SU-DHL-6 (cell line): Measurements from ENCODE around the gene MUC5AC.

ENCODE experiments used
- H2AFZ ChIP-seq: fragments of 200-600 bp; sonication (generic); 2 replicates; pipeline ENCODE4 v1.6.1; 2014; ENCODE audit warnings: low read depth, mild to moderate bottlenecking, moderate library complexity, mixed read lengths, antibody characterized with exemption, low read length; ENCODE audit not compliant: severe bottlenecking
- H3F3A ChIP-seq: fragments of 200-600 bp; shearing (Covaris generic); 2 replicates; pipeline ENCODE4 v1.6.0; 2016; ENCODE audit warnings: antibody characterized with exemption, mild to moderate bottlenecking; ENCODE audit not compliant: insufficient read depth
- H3K27ac ChIP-seq: fragments of 200-600 bp; sonication (generic); 2 replicates; pipeline ENCODE4 v1.5.1; 2016; ENCODE audit warnings: low read depth, mild to moderate bottlenecking, low read length, moderate library complexity, mixed read lengths
- H3K27me3 ChIP-seq: fragments of 200-600 bp; sonication (generic), shearing (Covaris generic); 2 replicates; pipeline ENCODE4 v1.6.0; 2014; ENCODE audit warnings: mild to moderate bottlenecking, low read length
- H3K36me3 ChIP-seq: fragments of 200-600 bp; sonication (generic); 2 replicates; pipeline ENCODE4 v1.6.1; 2014; ENCODE audit warnings: mild to moderate bottlenecking, low read length, mixed read lengths
- H3K4me2 ChIP-seq: fragments of 300-600, 200-600 bp; shearing (Covaris generic), sonication (generic); 2 replicates; pipeline ENCODE4 v1.6.0; 2014; ENCODE audit warnings: low read length, low read depth, mild to moderate bottlenecking; ENCODE audit not compliant: poor library complexity, severe bottlenecking
- H3K4me3 ChIP-seq: fragments of 200-600 bp; sonication (generic); 2 replicates; pipeline ENCODE4 v1.5.1; 2014; ENCODE audit warnings: antibody characterized with exemption, low read length, mild to moderate bottlenecking, mixed read lengths; ENCODE audit not compliant: insufficient read depth, poor library complexity, severe bottlenecking
- H3K79me2 ChIP-seq: fragments of 200-600 bp; sonication (generic); 2 replicates; pipeline ENCODE4 v1.6.1; 2014; ENCODE audit warnings: mild to moderate bottlenecking, low read length, moderate library complexity; ENCODE audit not compliant: insufficient read depth
- H3K9ac ChIP-seq: fragments of 200-600 bp; sonication (generic); 2 replicates; pipeline ENCODE4 v1.7.0; 2014; ENCODE audit warnings: mild to moderate bottlenecking, low read length
- H3K9me2 ChIP-seq: fragments of 200-600 bp; sonication (generic); replicated peaks from 2 replicates; pipeline ENCODE4 v1.6.1; 2014; ENCODE audit warnings: low read length; ENCODE audit not compliant: insufficient read depth
- H3K9me3 ChIP-seq: fragments of 200-600 bp; sonication (generic); 2 replicates; pipeline ENCODE4 v1.6.1; 2014; ENCODE audit warnings: low read length, mixed read lengths; ENCODE audit not compliant: insufficient read depth
- H4K20me1 ChIP-seq: fragments of 200-600 bp; sonication (generic); 2 replicates; pipeline ENCODE4 v1.6.1; 2014; ENCODE audit warnings: low read depth, mild to moderate bottlenecking, antibody characterized with exemption, low read length, moderate library complexity, mixed read lengths
- CTCF ChIP-seq: fragments of 200-600 bp; sonication (generic); IDR thresholded peaks from one replicate; pipeline ENCODE4 v1.5.1; 2017; ENCODE audit warnings: antibody characterized with exemption, mild to moderate bottlenecking, low read length, moderate library complexity; ENCODE audit not compliant: insufficient read depth, poor library complexity, severe bottlenecking
- EZH2phosphoT487 ChIP-seq: fragments of 200-600 bp; sonication (generic), shearing (Covaris generic); conservative IDR thresholded peaks from 2 replicates; pipeline ENCODE4 v1.6.1; 2018; ENCODE audit warnings: mild to moderate bottlenecking, antibody characterized with exemption, low read length, moderate library complexity, mixed read lengths

Gene MUC5AC

GRCh38 chr11:1205987-1206331, 48.2 kb downstream of the MUC5AC start:
- no peak overlapping the region for H3K9ac ChIP-seq
- H3K79me2 ChIP-seq: no peaks in the 10 kb centered on the region
- H3K27ac ChIP-seq: no peak overlapping the region
- no peaks in the 10 kb centered on the region for H3K9me2 ChIP-seq
- 0 out of 2 replicates have a peak, but pooled peaks cover under 1% of the 10 kb centered on the region for H3K27me3 ChIP-seq
- H3K4me3 ChIP-seq: no peak overlapping the region
- H2AFZ ChIP-seq: no peak overlapping the region
- TF ChIP-seq CTCF (no peak), EZH2phosphoT487 (no peak)
- no peaks in the 10 kb centered on the region for H4K20me1 ChIP-seq
- peaks cover 1% of the 10 kb centered on the region; the same call in 1 of the 2 replicates for H3K9me3 ChIP-seq
- H3K4me2 ChIP-seq: no peak overlapping the region
- H3F3A ChIP-seq: no peaks in the 10 kb centered on the region
- no peaks in the 10 kb centered on the region for H3K36me3 ChIP-seq

GRCh38 chr11:1206391-1207271, 48.9 kb downstream of the MUC5AC start:
- no peak overlapping the region for H3K27ac ChIP-seq
- no peak overlapping the region for H3K9ac ChIP-seq
- H4K20me1 ChIP-seq: no peaks in the 10 kb centered on the region
- TF ChIP-seq EZH2phosphoT487: no peak
- no peak for TF ChIP-seq CTCF
- H3K9me3 ChIP-seq: peaks cover 8% of the 10 kb centered on the region; the same call in 1 of the 2 replicates
- no peaks in the 10 kb centered on the region for H3K36me3 ChIP-seq
- H3K4me2 ChIP-seq: no peak overlapping the region
- H3K9me2 ChIP-seq: no peaks in the 10 kb centered on the region
- H3K79me2 ChIP-seq: no peaks in the 10 kb centered on the region
- 0 out of 2 replicates have a peak, but pooled peaks cover 4% of the 10 kb centered on the region for H3K27me3 ChIP-seq
- no peak overlapping the region for H2AFZ ChIP-seq
- H3K4me3 ChIP-seq: no peak overlapping the region
- H3F3A ChIP-seq: no peaks in the 10 kb centered on the region

GRCh38 chr11:1207401-1208143, 49.8 kb downstream of the MUC5AC start:
- Histone ChIP-seq H3K4me2 (no peak overlapping the region), H3K9me3 (peaks cover 13% of the 10 kb centered on the region; the same call in 1 of the 2 replicates), H3F3A (no peaks in the 10 kb centered on the region), H3K36me3 (no peaks in the 10 kb centered on the region), H3K79me2 (no peaks in the 10 kb centered on the region), H3K4me3 (no peak overlapping the region), H3K9ac (no peak overlapping the region), H2AFZ (no peak overlapping the region), H4K20me1 (no peaks in the 10 kb centered on the region), H3K27me3 (0 out of 2 replicates have a peak, but pooled peaks cover 4% of the 10 kb centered on the region), H3K27ac (no peak overlapping the region), H3K9me2 (no peaks in the 10 kb centered on the region)
- TF ChIP-seq CTCF (no peak), EZH2phosphoT487 (no peak)
